CD4-positive, alpha-beta memory T cell (primary cell): Measurements from ENCODE around the gene OPCML. TPM values are rescaled to one million over a fixed set of nuclear protein-coding genes. Genes with fewer than 3 reads are reported as not detected.

Experiments used
- CTCF ChIA-PET: fragments of 350-600 bp; sonication (Branson Sonifier 250); formaldehyde crosslinking; loops from one replicate; lab custom pipeline; 2021; ENCODE audit warnings: inconsistent platforms; ENCODE audit not compliant: partially characterized antibody; lab: Charles Lee
- POLR2A ChIA-PET: fragments of 350-600 bp; sonication (Branson Sonifier 250); formaldehyde crosslinking; loops from one replicate; lab custom pipeline; 2021; ENCODE audit not compliant: partially characterized antibody; lab: Charles Lee
- DNase-seq, 5 donors: peaks; one replicate each; pipeline versions ENCODE4 v3.0.0 to v3.0.0-alpha.2; 2020 to 2022; ENCODE audit warnings: mixed read lengths in 1 of 5
- H3K27ac ChIP-seq: one replicate; pipeline ENCODE4 v1.7.0; 2013; ENCODE audit warnings: low read depth, low read length
- H3K27me3 ChIP-seq: 2 replicates; pipeline ENCODE4 v1.7.0; 2013; ENCODE audit warnings: mild to moderate bottlenecking, low read length, moderate library complexity; ENCODE audit not compliant: insufficient read depth
- H3K36me3 ChIP-seq: 2 replicates; pipeline ENCODE4 v1.7.0; 2013; ENCODE audit warnings: mild to moderate bottlenecking, low read length, moderate library complexity; ENCODE audit not compliant: insufficient read depth
- H3K4me1 ChIP-seq: 2 replicates; pipeline ENCODE4 v1.7.0; 2013; ENCODE audit warnings: mild to moderate bottlenecking, low read length, moderate library complexity; ENCODE audit not compliant: insufficient read depth
- H3K4me3 ChIP-seq, 2 donors: one replicate each; pipeline ENCODE4 v1.7.0; 2013; ENCODE audit warnings: low read length in 2 of 2, mild to moderate bottlenecking in 1 of 2
- H3K9me3 ChIP-seq, 2 donors: one replicate each; pipeline ENCODE4 v1.7.0; 2013; ENCODE audit warnings: low read length in 2 of 2, control low read depth in 1 of 2; ENCODE audit not compliant: control insufficient read depth in 1 of 2
- H3K27ac Mint-ChIP-seq, 7 donors: one replicate each; pipeline ENCODE4 v1.8.0; 2020 to 2021; ENCODE audit warnings: mixed read lengths in 7 of 7, mild to moderate bottlenecking in 6 of 7, inconsistent platforms in 3 of 7, moderate library complexity in 3 of 7
- H3K27me3 Mint-ChIP-seq, 2 donors: one replicate each; pipeline ENCODE4 v1.8.0; 2020 to 2021; ENCODE audit warnings: mixed read lengths in 2 of 2
- H3K36me3 Mint-ChIP-seq, 2 donors: one replicate each; pipeline ENCODE4 v1.8.0; 2020 to 2021; ENCODE audit warnings: mixed read lengths in 2 of 2, inconsistent platforms in 1 of 2, mild to moderate bottlenecking in 1 of 2
- H3K4me1 Mint-ChIP-seq, 4 donors: one replicate each; pipeline ENCODE4 v1.8.0; 2020 to 2021; ENCODE audit warnings: mixed read lengths in 4 of 4, mild to moderate bottlenecking in 1 of 4
- H3K4me3 Mint-ChIP-seq, 8 donors: one replicate each; pipeline ENCODE4 v1.8.0; 2020 to 2021; ENCODE audit warnings: mixed read lengths in 8 of 8, mild to moderate bottlenecking in 7 of 8, moderate library complexity in 6 of 8, inconsistent platforms in 3 of 8
- H3K9me3 Mint-ChIP-seq, 8 donors: one replicate each; pipeline ENCODE4 v1.8.0; 2020 to 2021; ENCODE audit warnings: mixed read lengths in 8 of 8, mild to moderate bottlenecking in 5 of 8, inconsistent platforms in 3 of 8, moderate library complexity in 1 of 8
- intact Hi-C: fragments of 100-400 bp; cut with micrococcal nuclease; formaldehyde crosslinking; loops from one replicate; pipeline ENCODE4 v1.15.1; 2023
- polyA plus RNA-seq, 2 donors: library from polyadenylated mRNA; unstranded; fragments of 300-500 nt; fragmentation: Illumina TruSeq; gene quantifications; one replicate each; pipeline ENCODE4 v1.2.3, GENCODE V29; 2021
- total RNA-seq, 2 experiments: library from RNA; stranded (reverse); gene quantifications; one replicate each; pipeline ENCODE4 v1.2.3, GENCODE V29; 2021

OPCML gene
- total and polyA plus RNA-seq, 4 experiments from 2014 or later: not detected

DNA sequence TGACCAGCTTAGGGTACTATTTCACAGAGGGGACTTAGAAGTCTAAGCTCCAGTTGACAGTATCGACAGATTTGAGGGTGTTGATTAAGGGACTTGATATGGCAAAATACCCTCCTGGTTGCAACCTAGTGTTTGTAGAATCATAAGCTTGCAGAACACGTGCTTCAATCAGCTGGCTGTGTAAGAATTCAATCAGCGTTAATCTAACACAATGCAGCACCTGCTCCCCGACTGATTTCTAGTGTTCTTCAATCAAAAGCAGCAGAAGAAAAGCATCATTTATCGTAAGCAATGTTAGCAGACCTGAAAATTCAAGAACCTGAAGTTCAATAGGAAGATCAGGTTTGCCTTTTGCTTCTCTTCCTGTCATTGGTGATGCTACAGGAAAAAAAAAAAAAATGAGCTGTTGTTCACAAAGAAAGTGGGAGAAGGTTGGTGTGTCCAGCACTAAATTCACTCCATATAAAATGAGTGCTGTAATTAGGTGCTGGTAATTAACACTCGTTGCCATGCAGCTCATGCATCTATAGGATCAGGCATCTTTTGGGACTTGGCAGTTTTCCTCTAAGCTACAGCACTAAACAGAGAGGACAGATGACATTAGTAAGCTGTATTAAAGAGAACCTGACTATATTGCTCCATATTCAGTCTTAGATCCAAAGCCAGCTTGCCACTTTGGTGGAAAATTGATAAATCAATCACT, 840.3 kb downstream of the OPCML start:
- Histone ChIP-seq H3K27ac (no peak overlapping the region), H3K27me3 (no peaks in the 10 kb centered on the region), H3K4me3 (no peak overlapping the region), H3K9me3 (no peaks in the 10 kb centered on the region), H3K36me3 (no peaks in the 10 kb centered on the region), H3K4me1 (no peaks in the 10 kb centered on the region)
- no peak overlapping the region for H3K4me3 Mint-ChIP-seq
- no peak overlapping the region for H3K27ac Mint-ChIP-seq
- H3K36me3 Mint-ChIP-seq: no peaks in the 10 kb centered on the region
- no peaks in the 10 kb centered on the region for H3K4me1 Mint-ChIP-seq
- H3K27me3 Mint-ChIP-seq: no peaks in the 10 kb centered on the region
- CTCF ChIA-PET: no interaction called here
- no peak for DNase-seq
- no peaks in the 10 kb centered on the region for H3K9me3 Mint-ChIP-seq
- intact Hi-C loops: no loop called here
- POLR2A ChIA-PET: no interaction called here

GRCh38 chr11:132686886-132687285, 845.4 kb downstream of the OPCML start:
- Mint-ChIP-seq H3K27me3 (no peaks in the 10 kb centered on the region), H3K4me3 (no peak overlapping the region), H3K9me3 (no peaks in the 10 kb centered on the region), H3K27ac (no peak overlapping the region), H3K36me3 (no peaks in the 10 kb centered on the region), H3K4me1 (peaks cover 10 to 20% (median 14%) of the 10 kb centered on the region in 4 donors)
- ChIA-PET CTCF (no interaction called here), POLR2A (no interaction called here)
- DNase-seq: no peak
- Histone ChIP-seq H3K36me3 (no peaks in the 10 kb centered on the region), H3K4me3 (no peak overlapping the region), H3K9me3 (no peaks in the 10 kb centered on the region), H3K27ac (no peak overlapping the region), H3K4me1 (peaks cover 11% of the 10 kb centered on the region), H3K27me3 (no peaks in the 10 kb centered on the region)
- intact Hi-C loops: no loop called here

GRCh38 chr11:132685174-132685611, 847.1 kb downstream of the OPCML start:
- Mint-ChIP-seq H3K4me1 (peaks cover 10 to 20% (median 14%) of the 10 kb centered on the region in 4 donors), H3K4me3 (peak overlapping the region in 5 of 8 donors; percentile 20 to 53 (median 27)), H3K9me3 (no peaks in the 10 kb centered on the region), H3K27ac (peak overlapping the region in 3 of 7 donors; percentile 2 to 65 (median 37)), H3K36me3 (no peaks in the 10 kb centered on the region), H3K27me3 (no peaks in the 10 kb centered on the region)
- Histone ChIP-seq H3K9me3 (no peaks in the 10 kb centered on the region), H3K36me3 (no peaks in the 10 kb centered on the region), H3K4me1 (peaks cover 11% of the 10 kb centered on the region), H3K27me3 (no peaks in the 10 kb centered on the region), H3K4me3 (no peak overlapping the region), H3K27ac (no peak overlapping the region)
- intact Hi-C loops: no loop called here
- DNase-seq: peak in 1 of 5 donors; percentile 10
- POLR2A ChIA-PET: no interaction called here
- CTCF ChIA-PET: no interaction called here

DNA sequence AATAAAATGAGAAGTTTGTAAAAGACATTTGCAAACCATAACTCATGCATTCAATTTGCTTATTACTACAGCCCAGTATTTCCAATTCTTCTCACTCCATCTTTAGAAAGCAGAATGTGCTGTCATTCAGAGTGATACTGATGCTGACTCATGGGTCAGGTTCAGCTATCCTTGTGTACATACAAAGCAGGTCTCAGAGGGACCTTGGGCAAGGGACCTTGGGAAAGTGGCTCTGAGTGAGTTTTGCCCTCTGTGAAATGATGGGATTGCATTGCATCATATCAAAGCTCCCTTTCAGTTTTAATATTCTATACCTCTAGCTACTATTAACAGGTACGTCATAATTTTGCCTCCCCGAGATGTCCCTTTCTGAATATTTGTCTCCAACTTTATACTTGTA, 848.7 kb downstream of the OPCML start:
- Mint-ChIP-seq H3K4me3 (no peak overlapping the region), H3K4me1 (peaks cover 10 to 20% (median 14%) of the 10 kb centered on the region in 4 donors), H3K36me3 (no peaks in the 10 kb centered on the region), H3K27me3 (no peaks in the 10 kb centered on the region), H3K9me3 (no peaks in the 10 kb centered on the region), H3K27ac (no peak overlapping the region)
- CTCF ChIA-PET: no interaction called here
- Histone ChIP-seq H3K4me1 (peaks cover 11% of the 10 kb centered on the region), H3K27me3 (no peaks in the 10 kb centered on the region), H3K4me3 (no peak overlapping the region), H3K36me3 (no peaks in the 10 kb centered on the region), H3K9me3 (no peaks in the 10 kb centered on the region), H3K27ac (no peak overlapping the region)
- intact Hi-C loops: no loop called here
- POLR2A ChIA-PET: no interaction called here
- no peak for DNase-seq

DNA sequence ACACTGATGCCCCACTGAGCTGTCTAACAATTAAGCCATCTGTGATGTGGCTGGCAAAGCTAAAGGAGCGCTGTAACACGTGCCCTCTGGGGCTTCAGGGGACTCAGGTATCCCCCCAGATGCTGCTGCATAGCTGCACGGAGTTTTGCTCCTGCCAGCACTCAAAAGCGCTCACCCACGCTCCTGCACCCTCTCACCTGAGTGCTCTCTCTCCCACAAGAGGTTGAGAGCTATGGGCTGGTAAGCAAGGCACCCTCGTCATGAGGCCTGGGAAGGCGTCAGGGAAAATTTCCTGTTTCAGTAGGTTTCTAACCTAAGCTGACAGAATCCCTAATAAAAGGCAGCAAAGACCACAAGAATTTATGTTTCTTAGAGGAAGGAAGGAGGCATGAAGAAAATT, 850.3 kb downstream of the OPCML start:
- H3K27ac ChIP-seq: no peak overlapping the region
- H3K9me3 Mint-ChIP-seq: peaks cover 0 to 7% (median 4%) of the 10 kb centered on the region in 8 donors
- ChIA-PET POLR2A (no interaction called here), CTCF (no interaction called here)
- H3K27me3 Mint-ChIP-seq: peaks cover 1% of the 10 kb centered on the region in 2 donors
- no peak overlapping the region for H3K4me3 Mint-ChIP-seq
- H3K9me3 ChIP-seq: no peaks in the 10 kb centered on the region
- no peaks in the 10 kb centered on the region for H3K36me3 ChIP-seq
- no peak overlapping the region for H3K27ac Mint-ChIP-seq
- intact Hi-C loops: no loop called here
- peaks cover 11% of the 10 kb centered on the region for H3K4me1 ChIP-seq
- H3K4me3 ChIP-seq: no peak overlapping the region
- no peaks in the 10 kb centered on the region for H3K27me3 ChIP-seq
- no peaks in the 10 kb centered on the region for H3K36me3 Mint-ChIP-seq
- peaks cover 10 to 20% (median 14%) of the 10 kb centered on the region in 4 donors for H3K4me1 Mint-ChIP-seq
- DNase-seq: no peak

- DNase-seq: no peak
- peaks cover 5 to 9% (median 6%) of the 10 kb centered on the region in 4 donors for H3K4me1 Mint-ChIP-seq
Measured at GRCh38 chr11:132680584-132680983, 851.7 kb downstream of the OPCML start.

GRCh38 chr11:132674151-132674550, 858.1 kb downstream of the OPCML start:
- peaks cover 1% of the 10 kb centered on the region in 2 donors for H3K27me3 Mint-ChIP-seq
- no peak overlapping the region for H3K4me3 Mint-ChIP-seq
- Histone ChIP-seq H3K36me3 (no peaks in the 10 kb centered on the region), H3K9me3 (no peaks in the 10 kb centered on the region), H3K4me3 (no peak overlapping the region), H3K27me3 (no peaks in the 10 kb centered on the region), H3K4me1 (no peaks in the 10 kb centered on the region), H3K27ac (no peak overlapping the region)
- H3K9me3 Mint-ChIP-seq: peaks cover 2 to 7% (median 5%) of the 10 kb centered on the region in 8 donors
- H3K4me1 Mint-ChIP-seq: no peaks in the 10 kb centered on the region
- intact Hi-C loops: no loop called here
- ChIA-PET POLR2A (no interaction called here), CTCF (no interaction called here)
- H3K27ac Mint-ChIP-seq: no peak overlapping the region
- H3K36me3 Mint-ChIP-seq: no peaks in the 10 kb centered on the region
- DNase-seq: no peak

More at GRCh38 chr11:132680584-132680983, 851.7 kb downstream of the OPCML start:
- H3K27ac ChIP-seq: no peak overlapping the region
- Mint-ChIP-seq H3K27me3 (peaks cover 1% of the 10 kb centered on the region in 2 donors), H3K9me3 (peaks cover 0 to 7% (median 4%) of the 10 kb centered on the region in 8 donors), H3K4me3 (no peak overlapping the region), H3K36me3 (no peaks in the 10 kb centered on the region), H3K27ac (no peak overlapping the region)
- ChIA-PET CTCF (no interaction called here), POLR2A (no interaction called here)
- intact Hi-C loops: no loop called here
- no peaks in the 10 kb centered on the region for H3K36me3 ChIP-seq
- no peak overlapping the region for H3K4me3 ChIP-seq
- H3K27me3 ChIP-seq: no peaks in the 10 kb centered on the region
- H3K4me1 ChIP-seq: peaks cover 10% of the 10 kb centered on the region
- H3K9me3 ChIP-seq: no peaks in the 10 kb centered on the region
